Trophoblast cell (in vitro differentiated cells and primary cell): Measurements from ENCODE around the gene SRPK2.

Source experiments
- DNase-seq, 2 donors: peaks; one replicate each; pipeline ENCODE4 v3.0.0-alpha.2; 2016
- H2AFZ ChIP-seq: 2 replicates; pipeline ENCODE4 v1.6.1; 2013; ENCODE audit warnings: low read length, moderate library complexity, mild to moderate bottlenecking; ENCODE audit not compliant: insufficient read depth, poor library complexity
- H2AK5ac ChIP-seq: 2 replicates; pipeline ENCODE4 v1.6.1; 2013; ENCODE audit warnings: mild to moderate bottlenecking, low read length
- H2BK120ac ChIP-seq: 2 replicates; pipeline ENCODE4 v1.6.1; 2013; ENCODE audit warnings: low read length, mild to moderate bottlenecking, moderate library complexity; ENCODE audit not compliant: insufficient read depth, poor library complexity
- H2BK12ac ChIP-seq: 2 replicates; pipeline ENCODE4 v1.6.1; 2013; ENCODE audit warnings: mild to moderate bottlenecking, low read length, moderate library complexity
- H2BK5ac ChIP-seq: 2 replicates; pipeline ENCODE4 v1.6.1; 2013; ENCODE audit warnings: low read length, low read depth, moderate library complexity, mild to moderate bottlenecking; ENCODE audit not compliant: poor library complexity
- H3K14ac ChIP-seq: 2 replicates; pipeline ENCODE4 v1.6.1; 2013; ENCODE audit warnings: mild to moderate bottlenecking, low read length
- H3K18ac ChIP-seq: 2 replicates; pipeline ENCODE4 v1.6.1; 2013; ENCODE audit warnings: mild to moderate bottlenecking, low read length
- H3K23ac ChIP-seq: 2 replicates; pipeline ENCODE4 v1.6.1; 2013; ENCODE audit warnings: low read length
- H3K27ac ChIP-seq: 2 replicates; pipeline ENCODE4 v1.5.1; 2013; ENCODE audit warnings: low read depth, mild to moderate bottlenecking, inconsistent platforms, low read length, moderate library complexity
- H3K27me3 ChIP-seq: 2 replicates; pipeline ENCODE4 v1.6.1; 2013; ENCODE audit warnings: inconsistent platforms, mild to moderate bottlenecking, low read length, moderate library complexity; ENCODE audit not compliant: insufficient read depth
- H3K36me3 ChIP-seq, 2 experiments: 1 replicate in 1 of 2; 2 replicates in 1 of 2; pipeline ENCODE4 v1.6.1; 2013; ENCODE audit warnings: low read length in 2 of 2, mild to moderate bottlenecking in 2 of 2, moderate library complexity in 1 of 2; ENCODE audit not compliant: insufficient read depth in 2 of 2, control insufficient read depth in 1 of 2
- H3K4ac ChIP-seq: 2 replicates; pipeline ENCODE4 v1.6.1; 2013; ENCODE audit warnings: low read depth, mild to moderate bottlenecking, low read length, moderate library complexity
- H3K4me1 ChIP-seq, 2 experiments: 1 replicate in 1 of 2; 2 replicates in 1 of 2; pipeline ENCODE4 v1.6.1; 2013; ENCODE audit warnings: low read length in 2 of 2, mild to moderate bottlenecking in 2 of 2, moderate library complexity in 1 of 2; ENCODE audit not compliant: insufficient read depth in 2 of 2, control insufficient read depth in 1 of 2
- H3K4me2 ChIP-seq: 2 replicates; pipeline ENCODE4 v1.6.1; 2013; ENCODE audit warnings: inconsistent platforms, mild to moderate bottlenecking, low read length, moderate library complexity
- H3K4me3 ChIP-seq: 2 replicates; pipeline ENCODE4 v1.5.1; 2013; ENCODE audit warnings: mild to moderate bottlenecking, low read depth, low read length, inconsistent platforms
- H3K79me1 ChIP-seq: one replicate; pipeline ENCODE4 v1.6.1; 2013; ENCODE audit warnings: low read length
- H3K79me2 ChIP-seq: 2 replicates; pipeline ENCODE4 v1.6.1; 2013; ENCODE audit warnings: low read length, mild to moderate bottlenecking; ENCODE audit not compliant: control insufficient read depth, insufficient read depth, poor library complexity
- H3K9ac ChIP-seq: 2 replicates; pipeline ENCODE4 v1.6.1; 2013; ENCODE audit warnings: mild to moderate bottlenecking, low read length
- H3K9me3 ChIP-seq: 2 replicates; pipeline ENCODE4 v1.6.1; 2013; ENCODE audit warnings: low read depth, mild to moderate bottlenecking, control low read depth, inconsistent platforms, low read length; ENCODE audit not compliant: insufficient read depth
- H4K12ac ChIP-seq: 2 replicates; pipeline ENCODE4 v1.6.1; 2013; ENCODE audit warnings: low read depth, mild to moderate bottlenecking, low read length, moderate library complexity
- H4K8ac ChIP-seq: 2 replicates; pipeline ENCODE4 v1.6.1; 2013; ENCODE audit warnings: low read depth, mild to moderate bottlenecking, low read length, moderate library complexity
- H4K91ac ChIP-seq: one replicate; pipeline ENCODE4 v1.6.1; 2013; ENCODE audit warnings: low read depth, mild to moderate bottlenecking, low read length, moderate library complexity
- WGBS: extraction: QIAGEN DNeasy Blood & Tissue Kit; methylation state at CpG from one replicate; pipeline ENCODE4 v1.1.7; 2013; ENCODE audit warnings: missing lambda C conversion rate; ENCODE audit not compliant: insufficient read length, insufficient coverage; ENCODE audit errors: extremely low coverage; 5-methylcytosine and 5-hydroxymethylcytosine counted together

The SRPK2 gene

GRCh38 chr7:105218939-105219770, 169.6 kb downstream of the SRPK2 start:
- no peak overlapping the region for H3K4me3 ChIP-seq
- H2BK5ac ChIP-seq, result no peak overlapping the region
- no peak overlapping the region for H3K18ac ChIP-seq
- DNase-seq, result peak in 1 of 2 donors; percentile 9
- H2AFZ ChIP-seq, result no peak overlapping the region
- no peak overlapping the region for H3K14ac ChIP-seq
- H4K91ac ChIP-seq, result no peak overlapping the region
- H3K23ac ChIP-seq, result no peak overlapping the region
- no peak overlapping the region for H4K12ac ChIP-seq
- no peak overlapping the region for H3K27ac ChIP-seq
- no peak overlapping the region for H4K8ac ChIP-seq
- H3K4me2 ChIP-seq, result no peak overlapping the region
- peaks cover 2% of the 10 kb centered on the region for H3K79me2 ChIP-seq
- H3K36me3 ChIP-seq, result no peaks in the 10 kb centered on the region
- WGBS, result no CpG with 5 or more reads among the region's 11 CpGs
- H3K4ac ChIP-seq, result no peak overlapping the region
- no peak overlapping the region for H3K9ac ChIP-seq
- H2AK5ac ChIP-seq, result no peak overlapping the region
- no peaks in the 10 kb centered on the region for H3K79me1 ChIP-seq
- H2BK120ac ChIP-seq, result no peak overlapping the region
- no peaks in the 10 kb centered on the region for H3K27me3 ChIP-seq
- peaks cover 0 to 5% of the 10 kb centered on the region in 2 experiments for H3K4me1 ChIP-seq
- no peaks in the 10 kb centered on the region for H3K9me3 ChIP-seq
- no peak overlapping the region for H2BK12ac ChIP-seq

GRCh38 chr7:105218215-105218614, 170.5 kb downstream of the SRPK2 start:
- no CpG with 5 or more reads among the region's 4 CpGs for WGBS
- Histone ChIP-seq H3K9me3 (no peaks in the 10 kb centered on the region), H3K4me2 (no peak overlapping the region), H3K79me1 (no peaks in the 10 kb centered on the region), H2AK5ac (no peak overlapping the region), H2BK12ac (no peak overlapping the region), H2BK5ac (no peak overlapping the region), H3K36me3 (no peaks in the 10 kb centered on the region), H3K18ac (no peak overlapping the region), H2AFZ (no peak overlapping the region), H3K14ac (no peak overlapping the region), H4K12ac (no peak overlapping the region), H3K9ac (no peak overlapping the region), H3K4me3 (no peak overlapping the region), H4K91ac (no peak overlapping the region), H3K79me2 (peaks cover 2% of the 10 kb centered on the region), H3K27me3 (no peaks in the 10 kb centered on the region), H3K4me1 (peaks cover 0 to 5% of the 10 kb centered on the region in 2 experiments), H3K4ac (no peak overlapping the region), H3K23ac (no peak overlapping the region), H4K8ac (no peak overlapping the region), H3K27ac (no peak overlapping the region), H2BK120ac (no peak overlapping the region)
- peak; percentile 30 to 72 for DNase-seq

GRCh38 chr7:105216786-105217185, 171.9 kb downstream of the SRPK2 start:
- Histone ChIP-seq H3K27me3 (no peaks in the 10 kb centered on the region), H4K8ac (no peak overlapping the region), H4K12ac (no peak overlapping the region), H2BK12ac (no peak overlapping the region), H3K9ac (no peak overlapping the region), H3K79me1 (no peaks in the 10 kb centered on the region), H2AK5ac (no peak overlapping the region), H2AFZ (no peak overlapping the region), H3K4me2 (no peak overlapping the region), H3K9me3 (no peaks in the 10 kb centered on the region), H3K18ac (no peak overlapping the region), H3K4ac (no peak overlapping the region), H3K23ac (no peak overlapping the region), H2BK5ac (no peak overlapping the region), H3K79me2 (no peaks in the 10 kb centered on the region), H3K14ac (no peak overlapping the region), H3K27ac (no peak overlapping the region), H2BK120ac (no peak overlapping the region), H3K36me3 (no peaks in the 10 kb centered on the region), H4K91ac (no peak overlapping the region), H3K4me1 (peaks cover 0 to 5% of the 10 kb centered on the region in 2 experiments), H3K4me3 (no peak overlapping the region)
- WGBS, result no CpG with 5 or more reads among the region's 3 CpGs
- no peak for DNase-seq

- H4K91ac ChIP-seq, result no peak overlapping the region
- no peaks in the 10 kb centered on the region for H3K79me2 ChIP-seq
- H3K4me3 ChIP-seq, result no peak overlapping the region
- H3K79me1 ChIP-seq, result no peaks in the 10 kb centered on the region
- no peaks in the 10 kb centered on the region for H3K9me3 ChIP-seq
- H3K18ac ChIP-seq, result no peak overlapping the region
- H4K8ac ChIP-seq, result no peak overlapping the region
- no peak for DNase-seq
- H2AK5ac ChIP-seq, result no peak overlapping the region
- no peak overlapping the region for H2BK120ac ChIP-seq
- H3K9ac ChIP-seq, result no peak overlapping the region
- H3K27me3 ChIP-seq, result no peaks in the 10 kb centered on the region
- no CpG with 5 or more reads among the region's 1 CpG for WGBS
- no peak overlapping the region for H3K27ac ChIP-seq
- H2BK5ac ChIP-seq, result no peak overlapping the region
- no peak overlapping the region for H3K4me2 ChIP-seq
- no peak overlapping the region for H2AFZ ChIP-seq
- H3K4ac ChIP-seq, result no peak overlapping the region
- H3K23ac ChIP-seq, result no peak overlapping the region
- H3K4me1 ChIP-seq, result peaks cover 0 to 5% of the 10 kb centered on the region in 2 experiments
- no peak overlapping the region for H4K12ac ChIP-seq
- H3K14ac ChIP-seq, result no peak overlapping the region
- H2BK12ac ChIP-seq, result no peak overlapping the region
- H3K36me3 ChIP-seq, result no peaks in the 10 kb centered on the region
Observed at GRCh38 chr7:105215821-105216220, 172.9 kb downstream of the SRPK2 start.
